Lower leg skin (tissue), 3 donors: ENCODE measurements around the gene TMCO4.

ENCODE experiments used
- POLR2A ChIP-seq, 2 donors: fragments of 450-650 bp; IDR thresholded peaks; one replicate each; pipeline ENCODE4 v1.6.1; 2016 to 2017; ENCODE audit warnings: antibody characterized with exemption in 2 of 2, mild to moderate bottlenecking in 1 of 2, moderate library complexity in 1 of 2
- TF ChIP-seq, protein P1 (sequence below), 3 donors: fragments of 450-650 bp; IDR thresholded peaks; one replicate each; pipeline ENCODE4 v1.5.1; 2016; ENCODE audit warnings: antibody characterized with exemption in 3 of 3, mild to moderate bottlenecking in 3 of 3, moderate library complexity in 2 of 3

DNA sequence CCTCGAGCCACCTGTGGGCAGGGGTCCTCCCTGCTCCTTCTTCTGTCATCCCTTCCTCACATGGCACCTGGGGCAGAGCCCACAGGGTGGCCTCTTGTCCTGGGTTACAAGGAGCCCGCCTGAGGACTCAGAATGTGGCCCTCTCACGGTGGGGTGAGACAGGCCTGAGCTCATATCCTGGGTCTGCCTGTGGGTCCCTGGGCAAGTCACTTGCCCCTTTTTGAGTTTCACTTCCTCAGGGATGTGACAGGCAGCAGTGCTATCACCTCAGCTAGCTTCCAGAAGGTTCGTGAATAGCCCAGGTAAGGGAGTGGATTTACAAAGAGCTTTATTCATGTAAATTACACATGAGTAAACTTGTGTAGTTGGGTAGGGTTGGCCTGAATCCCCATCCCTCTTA is 101.5 kb downstream of the TMCO4 start:
- TF ChIP-seq, protein P1, sequence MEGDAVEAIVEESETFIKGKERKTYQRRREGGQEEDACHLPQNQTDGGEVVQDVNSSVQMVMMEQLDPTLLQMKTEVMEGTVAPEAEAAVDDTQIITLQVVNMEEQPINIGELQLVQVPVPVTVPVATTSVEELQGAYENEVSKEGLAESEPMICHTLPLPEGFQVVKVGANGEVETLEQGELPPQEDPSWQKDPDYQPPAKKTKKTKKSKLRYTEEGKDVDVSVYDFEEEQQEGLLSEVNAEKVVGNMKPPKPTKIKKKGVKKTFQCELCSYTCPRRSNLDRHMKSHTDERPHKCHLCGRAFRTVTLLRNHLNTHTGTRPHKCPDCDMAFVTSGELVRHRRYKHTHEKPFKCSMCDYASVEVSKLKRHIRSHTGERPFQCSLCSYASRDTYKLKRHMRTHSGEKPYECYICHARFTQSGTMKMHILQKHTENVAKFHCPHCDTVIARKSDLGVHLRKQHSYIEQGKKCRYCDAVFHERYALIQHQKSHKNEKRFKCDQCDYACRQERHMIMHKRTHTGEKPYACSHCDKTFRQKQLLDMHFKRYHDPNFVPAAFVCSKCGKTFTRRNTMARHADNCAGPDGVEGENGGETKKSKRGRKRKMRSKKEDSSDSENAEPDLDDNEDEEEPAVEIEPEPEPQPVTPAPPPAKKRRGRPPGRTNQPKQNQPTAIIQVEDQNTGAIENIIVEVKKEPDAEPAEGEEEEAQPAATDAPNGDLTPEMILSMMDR (IDR thresholded peaks at IDR 0.05), result no peak
- TF ChIP-seq POLR2A (IDR thresholded peaks at IDR 0.05), result no peak
